Activated effector memory CD4-positive, alpha-beta T cell treated with anti-CD3 and anti-CD28 coated beads, Interleukin-2, amount 50 U/mL, for 16 hours (primary cell): ENCODE measurements around the gene LCE1F.

Source experiments
- DNase-seq: peaks from one replicate; pipeline ENCODE4 v3.0.0-alpha.2; 2020

Gene LCE1F

GRCh38 chr1:152774875-152775274 is at the start of gene LCE1F:
TSS of gene LCE1F (plus strand) at chr1:152775140. CDS start at chr1:152776372, 1,232 bp downstream.
- no peak for DNase-seq

- no peak for DNase-seq
These were observed 49.7 kb upstream of the LCE1F start for GRCh38 chr1:152725261-152725660.

- no peak for DNase-seq
These were observed 46.0 kb upstream of the LCE1F start for GRCh38 chr1:152728986-152729385.

GRCh38 chr1:152735648-152736047 is 39.3 kb upstream of the LCE1F start:
- no peak for DNase-seq

GRCh38 chr1:152737997-152738396 is 36.9 kb upstream of the LCE1F start:
- no peak for DNase-seq

GRCh38 chr1:152739841-152740240 is 35.1 kb upstream of the LCE1F start:
- no peak for DNase-seq

- no peak for DNase-seq
These were observed 33.3 kb upstream of the LCE1F start for GRCh38 chr1:152741656-152742055.

GRCh38 chr1:152743371-152744145 is 31.4 kb upstream of the LCE1F start:
- DNase-seq = no peak

GRCh38 chr1:152745289-152745704 is 29.6 kb upstream of the LCE1F start:
- DNase-seq = no peak

GRCh38 chr1:152745765-152746444 is 29.0 kb upstream of the LCE1F start:
- no peak for DNase-seq

GRCh38 chr1:152747831-152748230 is 27.1 kb upstream of the LCE1F start:
- DNase-seq = no peak

GRCh38 chr1:152752225-152752624 is 22.7 kb upstream of the LCE1F start:
- no peak for DNase-seq

GRCh38 chr1:152753586-152753985 is 21.4 kb upstream of the LCE1F start:
- no peak for DNase-seq

GRCh38 chr1:152756872-152757271 is 18.1 kb upstream of the LCE1F start:
- no peak for DNase-seq

GRCh38 chr1:152757747-152758146 is 17.2 kb upstream of the LCE1F start, which contains the start of gene KPRP:
TSS of gene KPRP (plus strand) at chr1:152758025. CDS start at chr1:152759589, 1,564 bp downstream.
- DNase-seq = no peak

- DNase-seq = no peak
These were observed 16.3 kb upstream of the LCE1F start for GRCh38 chr1:152758636-152759035.

- DNase-seq = no peak
These were observed 15.3 kb upstream of the LCE1F start for GRCh38 chr1:152759453-152760173.

GRCh38 chr1:152760551-152761190 is 14.3 kb upstream of the LCE1F start:
- no peak for DNase-seq

GRCh38 chr1:152761609-152762213 is 13.2 kb upstream of the LCE1F start:
- DNase-seq = no peak

- DNase-seq = no peak
These were observed 6.0 kb upstream of the LCE1F start for GRCh38 chr1:152768847-152769533.

GRCh38 chr1:152770411-152770810 is 4.5 kb upstream of the LCE1F start:
- DNase-seq = no peak

- DNase-seq = no peak
These were observed 1.4 kb downstream of the LCE1F start for GRCh38 chr1:152776361-152776760.
